ENCODE results near the gene GPR132. TPM values are rescaled to one million over a fixed set of nuclear protein-coding genes. Genes with fewer than 3 reads are reported as not detected.
A peak's percentile ranks its signal among the peaks of the same experiment; 100 is the strongest.

GPR132 gene
- total and polyA plus RNA-seq, 9 of the 15 experiments (the other 6 are each of a cell fraction or from before 2014, with no cell fraction given): 0.01 to 1.1 (median 0.25) TPM; not detected in 1

GRCh38 chr14:105045710-105046326, 19.4 kb downstream of the GPR132 start (continued):
- TF ChIP-seq CHAMP1 (IDR thresholded peaks at IDR 0.05) (no peak), C11orf30 (IDR thresholded peaks at IDR 0.05; ENCODE audit: low read depth) (no peak), ZFP36 (IDR thresholded peaks at IDR 0.05; ENCODE audit: low read depth, low read length, partially characterized antibody) (no peak), CREB1 (IDR thresholded peaks at IDR 0.05) (0 out of 2 replicates have a peak, but pooled peaks have one; percentile 24), CREB1 (CRISPR knock-in tag; IDR thresholded peaks at IDR 0.05) (no peak), ZNF3 (CRISPR knock-in tag; IDR thresholded peaks at IDR 0.05) (no peak), ZZZ3 (IDR thresholded peaks at IDR 0.05) (no peak), NONO (IDR thresholded peaks at IDR 0.05; ENCODE audit: low read depth in 2 of 2, low read length in 1 of 2) (no peak), XRCC4 (IDR thresholded peaks at IDR 0.05; ENCODE audit: extremely low read depth, insufficient read depth, insufficient read length) (no peak), HES1 (IDR thresholded peaks at IDR 0.05; ENCODE audit: low read depth) (no peak), ELF1 (tag; IDR thresholded peaks at IDR 0.05) (no peak), CUX1 (CRISPR knock-in tag; IDR thresholded peaks at IDR 0.05) (no peak), ZSCAN29 (IDR thresholded peaks at IDR 0.05) (no peak), LCOR (CRISPR knock-in tag; IDR thresholded peaks at IDR 0.05) (0 out of 2 replicates have a peak, but pooled peaks have one; percentile 54), RFX7 (CRISPR knock-in tag; IDR thresholded peaks at IDR 0.05) (no peak), SRSF1 (IDR thresholded peaks at IDR 0.05; ENCODE audit: low read depth, low read length) (no peak)
- TF ChIP-seq, protein P1, sequence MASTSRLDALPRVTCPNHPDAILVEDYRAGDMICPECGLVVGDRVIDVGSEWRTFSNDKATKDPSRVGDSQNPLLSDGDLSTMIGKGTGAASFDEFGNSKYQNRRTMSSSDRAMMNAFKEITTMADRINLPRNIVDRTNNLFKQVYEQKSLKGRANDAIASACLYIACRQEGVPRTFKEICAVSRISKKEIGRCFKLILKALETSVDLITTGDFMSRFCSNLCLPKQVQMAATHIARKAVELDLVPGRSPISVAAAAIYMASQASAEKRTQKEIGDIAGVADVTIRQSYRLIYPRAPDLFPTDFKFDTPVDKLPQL (IDR thresholded peaks at IDR 0.05; ENCODE audit: extremely low read depth, insufficient read length): no peak
- TF ChIP-seq, protein P2, sequence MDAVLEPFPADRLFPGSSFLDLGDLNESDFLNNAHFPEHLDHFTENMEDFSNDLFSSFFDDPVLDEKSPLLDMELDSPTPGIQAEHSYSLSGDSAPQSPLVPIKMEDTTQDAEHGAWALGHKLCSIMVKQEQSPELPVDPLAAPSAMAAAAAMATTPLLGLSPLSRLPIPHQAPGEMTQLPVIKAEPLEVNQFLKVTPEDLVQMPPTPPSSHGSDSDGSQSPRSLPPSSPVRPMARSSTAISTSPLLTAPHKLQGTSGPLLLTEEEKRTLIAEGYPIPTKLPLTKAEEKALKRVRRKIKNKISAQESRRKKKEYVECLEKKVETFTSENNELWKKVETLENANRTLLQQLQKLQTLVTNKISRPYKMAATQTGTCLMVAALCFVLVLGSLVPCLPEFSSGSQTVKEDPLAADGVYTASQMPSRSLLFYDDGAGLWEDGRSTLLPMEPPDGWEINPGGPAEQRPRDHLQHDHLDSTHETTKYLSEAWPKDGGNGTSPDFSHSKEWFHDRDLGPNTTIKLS (IDR thresholded peaks at IDR 0.05; ENCODE audit: borderline replicate concordance, low read depth): no peak; the same call in 1 of the 2 replicates

All from K562 (cell line).